ENCODE data around the gene MISP. TPM values are rescaled to one million over a fixed set of nuclear protein-coding genes. Genes with fewer than 3 reads are reported as not detected.

Gene MISP
- total RNA-seq, 3 donors from 2014 or later = 0.16 to 3.6 (median 2.5) TPM

DNA sequence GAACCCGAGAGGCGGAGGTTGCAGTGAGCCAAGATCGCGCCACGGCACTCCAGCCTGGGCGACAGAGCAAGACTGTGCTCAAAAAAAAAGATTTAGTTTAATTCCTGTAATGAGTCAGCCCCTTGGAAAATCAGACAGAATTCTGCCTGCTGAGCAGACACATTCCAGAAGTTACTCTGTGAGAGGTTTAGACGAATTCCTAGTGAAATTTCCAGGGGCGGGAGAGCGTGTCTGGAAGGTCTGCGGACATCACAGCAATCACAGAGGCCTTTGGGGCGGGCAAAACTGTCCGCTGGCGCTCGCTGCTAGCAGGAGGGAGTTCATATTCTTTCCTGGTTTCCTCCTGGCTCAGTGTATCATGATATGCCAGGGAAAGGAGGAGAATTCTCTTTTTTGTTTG, 17.5 kb downstream of the MISP start:
- Histone ChIP-seq H3K27ac (peak overlapping the region in 1 of 2 donors; percentile 3), H3K36me3 (no peaks in the 10 kb centered on the region), H3K27me3 (no peaks in the 10 kb centered on the region), H3K4me1 (no peaks in the 10 kb centered on the region), H3K4me3 (no peak overlapping the region), H3K9me3 (no peaks in the 10 kb centered on the region)
- no peak for TF ChIP-seq POLR2AphosphoS5 (IDR thresholded peaks at IDR 0.05)
- no peak for DNase-seq (ENCODE audit: low spot score in 2 of 2)
- intact Hi-C loops (cut with DNase I; ENCODE audit: low total_unique reads) = loop anchor here (5.0 kb wide), 1 partner anchor 149 kb away; the partner anchor contains the start of gene KISS1R

DNA sequence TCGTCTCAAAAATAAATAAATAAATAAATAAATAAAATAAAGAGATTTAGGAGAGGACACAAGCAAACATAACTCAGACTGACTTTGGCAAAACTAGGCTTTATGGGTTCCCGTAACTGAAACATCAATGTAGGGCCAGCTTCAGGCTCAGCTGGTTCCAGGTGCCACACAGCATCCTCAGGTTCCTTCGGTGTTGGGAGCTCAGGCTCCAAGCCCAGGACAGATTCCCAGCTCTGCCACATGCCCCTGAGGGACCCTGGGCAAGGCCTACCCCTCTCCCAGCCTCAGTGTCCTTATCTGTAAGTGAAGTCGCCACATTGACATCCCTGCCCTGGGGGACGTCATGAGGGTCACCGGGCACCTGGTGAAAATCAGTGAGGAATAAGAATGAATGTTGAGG, 18.7 kb downstream of the MISP start:
- no peak overlapping the region for H3K4me3 ChIP-seq
- intact Hi-C loops (cut with DNase I; ENCODE audit: low total_unique reads) = loop anchor here (5.0 to 10.0 kb wide), 2 partner anchors 148 to 225 kb away; partner anchors contain the start of gene KISS1R

DNA sequence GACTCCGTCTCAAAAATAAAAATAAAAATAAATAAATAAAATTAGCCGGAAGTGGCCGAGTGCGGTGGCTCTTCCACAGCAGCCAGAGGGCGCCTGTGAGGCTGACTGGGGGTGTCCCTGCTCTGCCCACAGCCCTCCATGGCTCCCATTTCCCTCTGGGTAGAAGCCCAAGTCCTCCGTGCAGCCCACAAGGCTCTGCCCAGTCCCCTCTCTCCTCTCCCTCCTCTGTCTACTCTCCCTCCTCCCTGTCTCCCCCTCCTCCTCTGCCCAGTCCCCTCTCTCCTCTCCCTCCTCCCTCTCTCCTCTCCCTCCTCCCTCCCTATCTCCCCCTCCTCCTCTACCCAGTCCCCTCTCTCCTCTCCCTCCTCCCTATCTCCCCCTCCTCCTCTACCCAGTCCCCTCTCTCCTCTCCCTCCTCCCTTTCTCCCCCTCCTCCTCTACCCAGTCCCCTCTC, 20.4 kb downstream of the MISP start:
- no peak for TF ChIP-seq POLR2AphosphoS5 (IDR thresholded peaks at IDR 0.05)
- TF ChIP-seq, protein P1, sequence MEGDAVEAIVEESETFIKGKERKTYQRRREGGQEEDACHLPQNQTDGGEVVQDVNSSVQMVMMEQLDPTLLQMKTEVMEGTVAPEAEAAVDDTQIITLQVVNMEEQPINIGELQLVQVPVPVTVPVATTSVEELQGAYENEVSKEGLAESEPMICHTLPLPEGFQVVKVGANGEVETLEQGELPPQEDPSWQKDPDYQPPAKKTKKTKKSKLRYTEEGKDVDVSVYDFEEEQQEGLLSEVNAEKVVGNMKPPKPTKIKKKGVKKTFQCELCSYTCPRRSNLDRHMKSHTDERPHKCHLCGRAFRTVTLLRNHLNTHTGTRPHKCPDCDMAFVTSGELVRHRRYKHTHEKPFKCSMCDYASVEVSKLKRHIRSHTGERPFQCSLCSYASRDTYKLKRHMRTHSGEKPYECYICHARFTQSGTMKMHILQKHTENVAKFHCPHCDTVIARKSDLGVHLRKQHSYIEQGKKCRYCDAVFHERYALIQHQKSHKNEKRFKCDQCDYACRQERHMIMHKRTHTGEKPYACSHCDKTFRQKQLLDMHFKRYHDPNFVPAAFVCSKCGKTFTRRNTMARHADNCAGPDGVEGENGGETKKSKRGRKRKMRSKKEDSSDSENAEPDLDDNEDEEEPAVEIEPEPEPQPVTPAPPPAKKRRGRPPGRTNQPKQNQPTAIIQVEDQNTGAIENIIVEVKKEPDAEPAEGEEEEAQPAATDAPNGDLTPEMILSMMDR (IDR thresholded peaks at IDR 0.05) = peak in 1 of 3 donors; percentile 25
- H3K4me1 ChIP-seq = no peaks in the 10 kb centered on the region
- intact Hi-C loops (cut with DNase I; ENCODE audit: low total_unique reads) = loop anchor here (10.0 kb wide), 1 partner anchor 223 kb away; no protein-coding TSS in a partner anchor
- H3K27ac ChIP-seq = no peak overlapping the region
- H3K9me3 ChIP-seq = no peaks in the 10 kb centered on the region
- no peaks in the 10 kb centered on the region for H3K27me3 ChIP-seq
- no peak for DNase-seq (ENCODE audit: low spot score in 2 of 2)
- no peak overlapping the region for H3K4me3 ChIP-seq
- H3K36me3 ChIP-seq = no peaks in the 10 kb centered on the region

More for the DNA sequence above, 18.7 kb downstream of the MISP start:
- H3K4me1 ChIP-seq = no peaks in the 10 kb centered on the region
- TF ChIP-seq, protein P1 (IDR thresholded peaks at IDR 0.05) = no peak
- TF ChIP-seq POLR2A (IDR thresholded peaks at IDR 0.05) (no peak), POLR2AphosphoS5 (IDR thresholded peaks at IDR 0.05) (no peak)
- H3K36me3 ChIP-seq = no peaks in the 10 kb centered on the region
- H3K27me3 ChIP-seq = no peaks in the 10 kb centered on the region
- no peak for DNase-seq (ENCODE audit: low spot score in 2 of 2)
- no peaks in the 10 kb centered on the region for H3K9me3 ChIP-seq
- H3K27ac ChIP-seq = no peak overlapping the region

DNA sequence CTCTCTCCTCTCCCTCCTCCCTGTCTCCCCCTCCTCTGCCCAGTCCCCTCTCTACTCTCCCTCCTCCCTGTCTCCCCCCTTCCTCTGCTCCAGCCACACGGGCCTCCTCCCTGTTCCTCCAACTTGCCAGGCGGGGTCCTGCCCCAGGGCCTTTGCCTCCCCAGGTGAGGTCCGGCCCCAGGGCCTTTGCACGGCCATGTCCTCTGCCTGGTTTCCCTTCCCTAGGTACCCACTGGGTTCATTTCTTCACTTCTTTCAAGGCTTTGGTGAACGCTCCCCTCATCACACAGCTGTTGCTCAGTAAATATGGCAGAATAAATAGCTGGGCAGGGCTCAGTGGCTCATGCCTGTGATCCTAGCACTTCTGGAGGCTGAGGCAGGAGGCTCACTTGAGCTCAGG, 21.2 kb downstream of the MISP start:
- DNase-seq (ENCODE audit: low spot score in 2 of 2) = no peak
- intact Hi-C loops (cut with DNase I; ENCODE audit: low total_unique reads) = loop anchor here (10.0 kb wide), 1 partner anchor 223 kb away; no protein-coding TSS in a partner anchor

DNA sequence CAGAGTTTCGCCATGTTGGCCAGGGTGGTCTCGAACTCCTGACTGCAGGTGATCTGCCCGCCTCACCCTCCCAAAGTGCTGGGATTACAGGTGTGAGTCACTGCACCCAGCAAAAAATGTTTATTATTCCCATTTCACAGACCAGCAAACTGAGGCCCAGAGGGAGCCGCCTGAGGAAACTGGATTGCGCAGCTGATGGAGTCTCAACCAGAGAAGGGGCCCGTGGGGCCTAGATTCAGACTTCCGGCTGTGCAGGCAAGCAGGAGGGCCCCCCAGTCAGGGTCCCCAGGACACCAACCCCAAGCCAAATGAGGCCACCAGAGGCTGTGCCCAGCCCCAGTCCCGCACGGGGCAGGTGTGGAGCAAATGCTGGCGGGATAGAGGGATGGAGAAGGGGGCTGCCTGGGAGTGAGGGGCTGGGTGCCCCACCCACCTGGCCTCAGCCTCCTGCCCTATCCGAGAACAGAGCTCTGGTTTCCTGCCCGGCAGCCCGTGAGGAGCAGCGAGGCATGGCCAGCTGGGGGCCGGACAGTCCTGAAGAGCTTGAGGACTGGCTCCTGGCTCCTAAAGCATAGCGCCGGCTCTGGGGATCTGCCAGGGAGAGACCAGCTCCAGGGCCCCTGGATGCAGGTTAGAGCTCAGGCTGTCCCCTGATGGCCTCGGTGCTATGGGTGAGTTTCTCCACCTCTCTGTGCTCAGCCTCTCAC, 22.0 kb downstream of the MISP start:
- H3K27ac ChIP-seq = no peak overlapping the region
- no peak for DNase-seq (ENCODE audit: low spot score in 2 of 2)
- TF ChIP-seq POLR2A (IDR thresholded peaks at IDR 0.05) = no peak
- TF ChIP-seq, protein P1 (IDR thresholded peaks at IDR 0.05) = no peak
- H3K27me3 ChIP-seq = no peaks in the 10 kb centered on the region
- no peaks in the 10 kb centered on the region for H3K9me3 ChIP-seq
- no peaks in the 10 kb centered on the region for H3K4me1 ChIP-seq
- H3K36me3 ChIP-seq = no peaks in the 10 kb centered on the region
- no peak overlapping the region for H3K4me3 ChIP-seq
- intact Hi-C loops (cut with DNase I; ENCODE audit: low total_unique reads) = loop anchor here (1.0 to 10.0 kb wide), 2 partner anchors 49 to 222 kb away; no protein-coding TSS in a partner anchor

More for the DNA sequence above, 21.2 kb downstream of the MISP start:
- Histone ChIP-seq H3K36me3 (no peaks in the 10 kb centered on the region), H3K9me3 (no peaks in the 10 kb centered on the region), H3K27ac (no peak overlapping the region), H3K27me3 (no peaks in the 10 kb centered on the region), H3K4me1 (no peaks in the 10 kb centered on the region), H3K4me3 (no peak overlapping the region)
- TF ChIP-seq POLR2AphosphoS5 (IDR thresholded peaks at IDR 0.05) (no peak), POLR2A (IDR thresholded peaks at IDR 0.05) (no peak)
- TF ChIP-seq, protein P1 (IDR thresholded peaks at IDR 0.05) = no peak

Data from breast epithelium (tissue), 4 donors.